NCI-H1930 (cell line): ENCODE results near the gene ERC2.

Source experiments
- DNase-seq, 2 experiments: peaks; one replicate each; lab custom pipeline; 2025; lab: John Stamatoyannopoulos, UW

The ERC2 gene

GRCh38 chr3:55826731-55827496 lies 641.4 kb downstream of the ERC2 start:
- no peak for DNase-seq

- DNase-seq = no peak
Measured at GRCh38 chr3:55826097-55826496, 642.2 kb downstream of the ERC2 start.

- DNase-seq = no peak
Measured at GRCh38 chr3:55824406-55824805, 643.9 kb downstream of the ERC2 start.

- DNase-seq = no peak
Measured at GRCh38 chr3:55823829-55824228, 644.4 kb downstream of the ERC2 start.

GRCh38 chr3:55823001-55823400 lies 645.3 kb downstream of the ERC2 start:
- no peak for DNase-seq

- no peak for DNase-seq
Measured at GRCh38 chr3:55819005-55819404, 649.3 kb downstream of the ERC2 start.

- DNase-seq = peak in 1 of 2 experiments; percentile 5
Measured at GRCh38 chr3:55818485-55818884, 649.8 kb downstream of the ERC2 start.

GRCh38 chr3:55816794-55817576 lies 651.3 kb downstream of the ERC2 start:
- DNase-seq = no peak

GRCh38 chr3:55815262-55815661 lies 653.0 kb downstream of the ERC2 start:
- DNase-seq = no peak

- DNase-seq = no peak
Measured at GRCh38 chr3:55813268-55814097, 654.8 kb downstream of the ERC2 start.

GRCh38 chr3:55812394-55813013 lies 655.8 kb downstream of the ERC2 start:
- no peak for DNase-seq

GRCh38 chr3:55807210-55807609 lies 661.1 kb downstream of the ERC2 start:
- no peak for DNase-seq

GRCh38 chr3:55805169-55805568 lies 663.1 kb downstream of the ERC2 start:
- DNase-seq = no peak

GRCh38 chr3:55804170-55805095 lies 663.8 kb downstream of the ERC2 start:
- DNase-seq = no peak

GRCh38 chr3:55802816-55803215 lies 665.5 kb downstream of the ERC2 start:
- no peak for DNase-seq

- no peak for DNase-seq
Measured at GRCh38 chr3:55801676-55802075, 666.6 kb downstream of the ERC2 start.

- DNase-seq = no peak
Measured at GRCh38 chr3:55801068-55801467, 667.2 kb downstream of the ERC2 start.

- no peak for DNase-seq
Measured at GRCh38 chr3:55797775-55798174, 670.5 kb downstream of the ERC2 start.

- no peak for DNase-seq
Measured at GRCh38 chr3:55797084-55797483, 671.2 kb downstream of the ERC2 start.

GRCh38 chr3:55796533-55796932 lies 671.7 kb downstream of the ERC2 start:
- no peak for DNase-seq

GRCh38 chr3:55795746-55796145 lies 672.5 kb downstream of the ERC2 start:
- no peak for DNase-seq
